Raji (cell line): Measurements from ENCODE around the gene FOXP2.

Source experiments
- POLR2A ChIP-seq: IDR thresholded peaks from 2 replicates; pipeline ENCODE4 v1.6.1; 2011; ENCODE audit warnings: low read depth, low read length, control low read depth; ENCODE audit not compliant: insufficient read depth

The FOXP2 gene

DNA sequence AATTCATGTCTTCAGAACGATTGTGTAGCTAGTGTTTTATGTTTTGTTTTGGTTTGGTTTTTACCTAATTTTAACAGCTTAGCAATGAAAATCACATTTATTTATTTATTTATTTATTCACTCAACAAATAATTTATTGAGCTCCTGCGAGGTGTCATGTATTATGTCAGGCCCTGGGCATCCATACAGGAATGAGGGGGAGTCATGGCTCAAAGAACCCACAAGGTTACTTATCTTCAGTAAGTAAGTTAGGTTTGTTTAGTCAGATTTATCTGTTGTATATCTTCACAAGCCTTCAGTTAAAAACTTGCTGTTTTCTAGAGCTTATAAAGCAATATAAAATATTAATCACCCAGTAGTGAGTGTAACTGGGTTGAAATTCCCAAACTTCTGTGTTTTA is 45.4 kb downstream of the FOXP2 start:
- no peak for TF ChIP-seq POLR2A

DNA sequence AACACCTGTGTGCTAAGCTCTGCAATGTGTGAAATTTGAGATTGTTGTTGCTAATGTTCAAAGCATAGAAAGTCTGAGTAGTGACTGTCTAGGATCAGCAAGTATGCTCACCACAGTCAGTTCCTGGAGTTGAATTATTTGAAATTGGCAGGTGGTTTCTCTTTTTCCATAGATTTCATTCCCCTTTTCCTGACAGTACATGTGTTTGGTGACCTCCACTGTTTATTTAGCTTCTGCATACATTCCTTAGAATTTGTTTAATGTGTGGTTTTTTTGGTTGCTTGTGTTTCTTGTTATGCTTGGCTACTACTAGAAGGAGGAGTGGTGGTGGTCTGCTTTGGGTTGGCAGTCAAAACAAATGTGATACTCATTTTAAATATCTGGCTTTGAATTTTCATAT is 52.3 kb downstream of the FOXP2 start:
- TF ChIP-seq POLR2A, result no peak

DNA sequence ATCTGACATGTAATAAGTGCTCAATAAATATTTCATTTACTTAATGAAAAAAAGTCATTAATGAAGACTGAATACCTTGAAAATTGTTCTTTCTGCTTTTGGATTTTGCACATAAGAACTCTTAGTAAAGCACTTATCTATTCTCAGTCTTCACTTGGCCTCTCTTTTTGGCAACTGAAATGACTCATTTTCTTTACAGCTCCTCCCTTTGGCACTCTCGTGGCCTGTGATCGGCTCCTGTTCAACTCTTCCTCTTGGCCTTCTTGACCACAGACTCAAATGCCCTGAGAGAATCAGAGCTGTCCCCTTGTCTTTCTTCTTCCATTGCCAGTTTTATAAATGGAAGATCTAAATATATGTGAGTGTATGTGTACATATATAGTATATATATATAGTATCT is 54.2 kb downstream of the FOXP2 start:
- TF ChIP-seq POLR2A, result no peak

DNA sequence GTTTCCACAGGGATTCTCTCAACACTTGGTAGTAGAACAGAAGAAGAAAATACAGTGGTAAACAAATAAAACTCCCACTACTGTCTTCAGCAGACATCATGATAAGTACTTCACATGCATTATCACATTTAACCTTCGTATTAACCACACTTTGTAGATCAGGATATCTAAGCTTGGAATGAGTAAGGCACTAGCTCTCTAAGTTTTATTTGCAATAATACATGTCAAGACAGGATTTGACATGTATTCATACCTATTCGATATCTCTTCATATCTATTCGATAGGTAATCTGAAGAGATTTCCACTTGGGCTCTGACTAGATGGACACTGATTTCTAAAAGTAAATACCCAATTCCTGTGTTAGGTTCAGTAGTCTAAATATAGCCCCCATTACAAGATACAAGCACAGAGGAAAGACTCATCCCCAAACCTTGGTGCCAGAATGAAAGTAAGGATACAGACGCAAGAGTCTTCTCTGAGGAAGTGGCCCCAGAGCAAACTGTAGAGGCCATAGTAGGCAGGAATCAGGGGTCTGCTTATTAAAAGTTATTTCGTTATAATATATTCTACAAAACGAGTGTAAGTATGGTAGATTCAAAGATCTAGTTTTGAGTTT is 58.4 kb downstream of the FOXP2 start:
- no peak for TF ChIP-seq POLR2A

DNA sequence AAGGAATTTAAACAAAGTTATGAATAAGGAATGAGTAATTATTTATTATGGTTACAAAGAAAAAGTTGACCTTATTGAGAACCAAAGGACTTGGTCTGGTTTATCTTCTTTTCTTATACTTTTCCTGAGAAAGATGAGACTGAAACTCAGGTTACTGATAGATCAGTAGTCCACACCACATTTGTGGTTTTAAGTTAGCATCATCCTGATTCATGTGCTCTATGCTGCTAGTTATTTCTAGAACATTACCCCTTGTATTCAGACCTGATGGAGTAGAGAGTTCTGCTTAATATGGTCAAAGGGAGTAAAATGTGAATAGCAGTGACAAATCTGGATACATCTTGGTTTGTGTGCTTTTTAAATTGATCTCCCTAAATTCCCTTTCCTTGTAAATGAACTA is 63.8 kb downstream of the FOXP2 start:
- TF ChIP-seq POLR2A, result no peak

DNA sequence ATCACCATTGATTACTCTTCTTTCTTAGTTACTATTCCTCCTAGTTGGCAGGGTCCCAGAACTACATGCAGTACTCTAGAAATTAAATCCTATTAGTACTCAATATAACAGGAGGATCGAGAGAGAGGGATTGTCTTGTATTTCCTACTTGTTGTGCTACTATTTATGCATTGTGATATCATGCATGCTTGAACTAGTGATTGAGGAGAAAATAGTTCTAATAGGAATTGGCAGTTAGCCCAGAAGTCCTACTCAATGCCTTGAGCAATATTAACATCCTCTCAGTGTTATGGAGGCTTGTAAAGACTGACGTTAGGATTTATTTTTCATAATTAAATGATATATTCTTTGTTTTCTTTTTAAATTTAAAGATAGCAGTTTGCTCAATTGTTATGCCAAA is 67.4 kb downstream of the FOXP2 start:
- TF ChIP-seq POLR2A, result no peak

DNA sequence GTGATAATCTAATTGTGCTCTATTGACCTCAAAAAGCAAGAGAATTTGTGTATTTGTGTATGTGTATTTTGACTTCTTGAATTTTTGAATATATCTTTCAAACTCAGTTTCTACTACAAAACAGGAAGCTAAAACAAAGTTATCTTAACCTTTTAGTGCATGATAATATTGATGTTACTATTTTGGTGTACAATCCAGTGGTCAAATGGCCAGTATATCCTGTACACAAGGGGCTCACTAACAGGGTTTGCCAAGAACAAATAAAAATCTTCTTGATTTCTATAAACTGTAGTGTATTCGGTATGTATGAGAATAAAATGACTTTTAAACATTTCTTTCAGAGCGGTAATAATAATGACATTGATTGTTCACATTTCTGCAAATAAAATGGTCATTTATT is 69.6 kb downstream of the FOXP2 start:
- no peak for TF ChIP-seq POLR2A

DNA sequence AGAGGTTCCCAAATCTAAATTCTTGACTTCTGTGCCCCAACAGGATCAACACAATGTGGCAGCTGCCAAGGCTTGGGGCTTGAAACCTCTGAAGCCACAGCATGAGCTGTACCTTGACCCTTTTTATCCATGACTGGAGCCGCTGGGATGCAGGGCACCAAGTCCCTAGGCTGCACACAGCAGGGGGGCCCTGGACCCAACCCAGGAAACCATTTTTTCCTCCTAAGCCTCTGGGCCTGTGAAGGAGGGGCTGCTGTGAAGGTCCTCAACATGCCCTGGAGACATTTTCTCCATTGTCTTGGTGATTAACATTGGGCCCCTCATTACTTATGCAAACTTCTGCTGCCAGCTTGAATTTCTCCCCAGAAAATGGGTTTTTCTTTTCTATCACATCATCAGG is 72.6 kb downstream of the FOXP2 start:
- TF ChIP-seq POLR2A, result no peak

DNA sequence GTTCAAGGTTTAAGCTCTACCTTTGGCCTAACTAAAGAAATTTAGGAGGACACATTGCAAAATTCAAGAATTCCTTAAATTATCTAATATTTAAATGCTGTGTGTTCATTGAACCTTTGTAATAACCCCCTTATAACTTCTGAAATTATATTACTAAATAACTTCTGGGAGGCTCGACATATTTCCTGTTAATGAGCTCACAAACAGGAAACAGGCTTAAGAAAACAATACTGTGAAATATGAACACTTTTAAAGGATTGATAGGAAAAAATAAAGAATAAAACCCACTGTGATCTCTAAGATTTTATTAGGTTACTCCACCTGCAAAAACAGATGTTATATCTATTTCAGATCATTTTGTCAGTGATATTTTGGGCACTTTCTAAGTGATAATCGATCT is 74.1 kb downstream of the FOXP2 start:
- no peak for TF ChIP-seq POLR2A

DNA sequence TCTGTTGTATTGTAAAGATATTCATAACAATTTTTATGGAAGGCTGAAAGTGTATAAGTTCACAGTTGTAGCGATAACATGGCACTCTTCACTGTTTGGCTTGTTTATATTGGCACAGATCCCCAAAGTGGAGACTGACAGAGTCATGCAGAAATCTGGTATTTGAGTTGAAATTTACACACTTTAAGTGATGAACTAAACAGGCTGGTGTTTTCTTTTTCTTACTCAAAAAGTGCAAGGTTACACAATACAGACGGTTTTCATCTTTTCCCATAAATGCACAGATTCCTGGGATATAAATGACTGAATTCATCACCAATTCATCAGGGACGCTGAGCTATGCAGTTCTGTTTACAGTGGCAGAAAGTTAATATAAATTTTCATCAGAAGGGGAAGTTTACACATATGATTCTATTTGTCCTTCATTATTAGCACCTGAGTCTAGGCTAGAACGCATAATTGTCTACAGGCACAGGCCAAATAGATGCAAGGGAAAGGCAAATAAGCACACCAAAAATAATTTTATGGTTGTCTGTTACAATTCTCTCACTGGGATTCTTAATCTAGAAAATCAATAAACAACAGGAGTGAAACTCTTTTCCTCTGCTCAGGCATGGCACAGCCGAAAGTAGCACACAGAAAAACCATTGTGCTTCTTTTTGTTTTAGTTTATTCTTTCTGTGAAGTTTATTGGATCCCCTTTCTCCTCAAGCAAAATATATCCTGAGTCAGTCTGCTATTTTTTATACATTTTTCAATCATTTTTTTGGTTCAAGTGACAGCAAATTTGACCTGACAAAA is 88.0 kb downstream of the FOXP2 start:
- no peak for TF ChIP-seq POLR2A

DNA sequence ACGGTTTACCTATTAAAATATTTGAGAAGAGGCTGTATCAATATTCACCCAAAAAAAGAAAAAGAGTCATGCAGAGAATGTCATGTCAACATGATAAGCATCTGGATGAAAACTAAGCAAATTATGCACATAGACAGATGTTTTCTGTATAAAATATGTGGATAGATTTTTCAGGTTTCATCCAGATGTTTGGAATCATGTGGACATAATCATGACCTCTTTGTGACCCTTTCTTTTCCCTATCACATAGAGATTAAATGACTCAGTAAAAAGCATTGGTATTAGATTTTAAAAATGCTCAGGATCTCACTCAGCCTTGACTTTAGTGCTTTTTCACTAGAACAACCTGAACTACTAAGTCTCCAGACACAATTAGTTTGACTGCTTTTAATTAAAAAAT is 90.0 kb downstream of the FOXP2 start:
- TF ChIP-seq POLR2A, result no peak

DNA sequence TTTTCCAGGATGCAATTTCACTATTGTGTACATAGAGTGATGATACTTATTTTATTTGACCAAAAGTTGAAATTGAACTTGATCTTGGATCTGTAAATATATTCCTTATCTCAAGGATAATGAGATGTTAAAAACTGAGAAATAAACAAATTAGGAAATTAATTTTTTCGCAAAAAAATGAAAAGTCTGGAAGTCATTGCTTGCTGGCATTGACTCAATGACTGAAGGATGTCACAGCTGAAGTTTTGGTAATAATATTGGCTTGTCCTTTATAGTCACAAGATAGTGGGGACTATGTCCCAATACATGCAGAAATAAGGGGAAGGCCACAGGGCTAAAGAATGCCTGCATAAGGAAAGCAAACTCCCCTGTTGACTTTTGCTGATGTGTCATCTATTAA is 92.8 kb downstream of the FOXP2 start:
- TF ChIP-seq POLR2A, result no peak

DNA sequence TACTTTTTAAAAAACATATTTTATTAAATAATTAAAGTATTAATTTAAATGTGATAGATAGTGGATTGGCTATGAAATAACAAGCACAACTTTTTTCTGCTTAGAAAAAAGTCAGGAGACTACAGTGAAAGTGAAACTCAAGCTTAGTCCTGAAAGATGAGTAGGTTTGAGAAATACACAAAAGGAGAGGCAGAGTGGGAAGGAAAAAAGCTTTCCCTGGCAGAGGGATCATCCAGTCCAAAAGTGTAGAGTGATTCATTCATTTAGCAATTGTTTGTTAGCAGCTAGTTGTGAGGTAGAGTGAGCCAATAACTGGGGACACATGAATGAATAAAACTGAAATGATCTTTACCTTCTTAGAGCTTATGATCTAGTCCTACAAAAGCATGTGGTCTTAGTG is 93.5 kb downstream of the FOXP2 start:
- no peak for TF ChIP-seq POLR2A

DNA sequence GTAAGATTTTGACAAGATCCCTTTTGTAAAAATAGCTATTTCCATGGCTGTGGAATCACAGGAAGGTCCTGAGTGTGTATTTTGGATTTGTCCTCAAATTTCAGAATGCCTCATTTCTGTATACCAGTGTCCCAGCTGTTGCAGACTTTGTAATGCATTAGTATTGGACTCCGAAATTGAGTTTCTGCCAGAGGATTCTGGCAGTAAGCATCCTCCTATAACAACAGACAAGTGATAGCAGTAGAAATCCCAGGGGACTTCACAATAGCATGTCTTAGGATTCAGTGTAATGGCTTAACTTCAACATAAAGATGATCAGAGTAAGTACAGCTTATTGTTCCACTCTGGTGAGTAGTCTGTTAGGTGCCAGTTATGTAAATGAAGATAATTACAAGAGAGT is 104.6 kb downstream of the FOXP2 start:
- TF ChIP-seq POLR2A, result no peak

DNA sequence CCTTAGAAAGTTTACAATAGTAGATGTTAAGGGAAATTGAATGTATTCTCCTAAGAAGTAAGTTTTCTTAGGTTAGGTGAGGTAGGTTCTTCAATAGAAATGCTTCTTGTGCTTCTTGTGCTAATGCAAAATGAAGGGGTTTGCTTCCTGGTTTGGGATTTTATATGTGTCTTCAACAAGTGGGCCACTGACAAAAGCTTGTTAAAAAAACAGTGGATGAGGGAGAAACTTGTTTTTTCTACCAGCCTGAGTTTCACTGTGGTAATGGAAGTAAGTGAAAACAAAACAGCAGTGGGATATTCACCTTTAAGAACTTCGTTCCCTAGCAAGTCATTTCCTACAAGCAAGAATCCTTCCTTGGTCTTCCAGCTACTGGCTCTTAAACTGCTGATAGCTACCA is 107.5 kb downstream of the FOXP2 start:
- no peak for TF ChIP-seq POLR2A

DNA sequence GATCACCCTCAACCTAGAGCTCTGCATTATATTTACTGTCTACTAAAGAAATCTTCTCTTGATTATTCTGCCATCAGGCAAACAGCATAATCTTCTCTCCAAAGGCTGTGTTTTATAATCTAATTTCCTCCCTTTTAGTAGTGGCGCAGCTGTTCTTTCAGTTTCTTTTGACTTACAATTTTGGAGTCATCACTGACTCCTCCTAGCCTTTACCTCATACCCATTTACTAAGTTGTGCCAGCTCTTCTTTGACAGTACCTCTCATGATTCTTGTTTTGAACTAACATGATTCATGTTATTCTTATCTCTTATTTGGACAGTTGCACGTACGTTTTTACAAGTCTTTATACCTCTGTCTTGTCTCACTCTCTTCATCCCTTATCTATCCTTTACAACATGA is 113.0 kb downstream of the FOXP2 start:
- TF ChIP-seq POLR2A, result no peak
